NCI-H146 treated with DMSO at 0.1 percent for 48 hours (cell line): ENCODE results near the gene RAC3.

Experiments
- DNase-seq: peaks from one replicate; lab custom pipeline; 2025; ENCODE audit not compliant: unreplicated experiment; lab: John Stamatoyannopoulos, UW

Gene RAC3

GRCh38 chr17:81998691-81999438, 32.6 kb upstream of the RAC3 start:
- no peak for DNase-seq

- DNase-seq: no peak
Observed at GRCh38 chr17:81999587-81999975, 31.9 kb upstream of the RAC3 start.

GRCh38 chr17:81999976-82000802, 31.3 kb upstream of the RAC3 start:
- DNase-seq: no peak

- no peak for DNase-seq
Observed at GRCh38 chr17:82000803-82001570, 30.5 kb upstream of the RAC3 start.

GRCh38 chr17:82001571-82002056, 29.9 kb upstream of the RAC3 start:
- DNase-seq: no peak

DNA sequence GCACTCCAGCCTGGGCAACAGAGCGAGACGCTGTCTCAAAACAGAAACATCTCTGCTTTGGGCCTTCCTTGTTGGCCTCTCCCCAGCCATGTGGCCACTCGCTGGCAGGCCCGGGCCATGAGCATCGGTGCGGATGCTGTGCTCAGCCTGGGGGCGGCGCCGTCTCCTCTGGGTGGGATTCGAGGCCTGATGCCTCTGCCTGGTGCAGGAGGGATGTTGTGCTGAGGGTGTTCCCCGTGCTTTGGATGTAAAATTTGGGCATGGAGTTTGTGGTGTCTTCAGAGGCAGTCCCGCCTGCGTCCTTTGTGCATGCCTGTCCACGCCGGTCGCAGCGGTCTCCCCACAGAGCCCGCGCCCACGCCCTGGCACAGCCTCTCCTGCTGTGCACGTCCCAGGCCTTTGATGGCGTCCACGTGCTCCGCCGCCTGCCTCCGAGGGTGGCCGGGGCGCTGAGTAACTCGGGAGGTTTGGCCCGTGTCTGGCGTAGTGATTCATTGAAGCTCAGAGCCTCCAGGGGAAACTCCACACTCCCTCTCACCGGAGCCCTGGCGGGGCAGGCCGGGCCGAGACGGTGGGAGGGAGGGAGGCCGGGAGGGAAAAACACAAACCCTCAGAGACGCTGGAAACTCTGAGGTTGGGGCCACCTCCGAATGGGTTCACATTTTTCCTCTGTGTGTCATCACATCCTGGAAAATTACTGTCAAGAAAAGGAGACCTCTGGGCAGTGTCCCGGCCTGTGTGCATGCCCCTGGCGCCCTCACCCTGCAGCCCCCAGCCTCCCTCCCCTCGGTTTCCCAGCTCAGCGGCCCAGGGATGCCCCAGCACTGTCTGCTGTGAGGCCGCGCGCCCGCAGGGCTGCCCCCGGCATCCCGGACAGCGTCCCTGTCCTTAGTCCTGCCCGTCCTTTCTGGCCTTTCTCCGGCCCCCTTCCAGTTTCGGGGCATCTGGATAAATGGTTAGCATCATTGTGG, 27.8 kb upstream of the RAC3 start:
- no peak for DNase-seq

DNA sequence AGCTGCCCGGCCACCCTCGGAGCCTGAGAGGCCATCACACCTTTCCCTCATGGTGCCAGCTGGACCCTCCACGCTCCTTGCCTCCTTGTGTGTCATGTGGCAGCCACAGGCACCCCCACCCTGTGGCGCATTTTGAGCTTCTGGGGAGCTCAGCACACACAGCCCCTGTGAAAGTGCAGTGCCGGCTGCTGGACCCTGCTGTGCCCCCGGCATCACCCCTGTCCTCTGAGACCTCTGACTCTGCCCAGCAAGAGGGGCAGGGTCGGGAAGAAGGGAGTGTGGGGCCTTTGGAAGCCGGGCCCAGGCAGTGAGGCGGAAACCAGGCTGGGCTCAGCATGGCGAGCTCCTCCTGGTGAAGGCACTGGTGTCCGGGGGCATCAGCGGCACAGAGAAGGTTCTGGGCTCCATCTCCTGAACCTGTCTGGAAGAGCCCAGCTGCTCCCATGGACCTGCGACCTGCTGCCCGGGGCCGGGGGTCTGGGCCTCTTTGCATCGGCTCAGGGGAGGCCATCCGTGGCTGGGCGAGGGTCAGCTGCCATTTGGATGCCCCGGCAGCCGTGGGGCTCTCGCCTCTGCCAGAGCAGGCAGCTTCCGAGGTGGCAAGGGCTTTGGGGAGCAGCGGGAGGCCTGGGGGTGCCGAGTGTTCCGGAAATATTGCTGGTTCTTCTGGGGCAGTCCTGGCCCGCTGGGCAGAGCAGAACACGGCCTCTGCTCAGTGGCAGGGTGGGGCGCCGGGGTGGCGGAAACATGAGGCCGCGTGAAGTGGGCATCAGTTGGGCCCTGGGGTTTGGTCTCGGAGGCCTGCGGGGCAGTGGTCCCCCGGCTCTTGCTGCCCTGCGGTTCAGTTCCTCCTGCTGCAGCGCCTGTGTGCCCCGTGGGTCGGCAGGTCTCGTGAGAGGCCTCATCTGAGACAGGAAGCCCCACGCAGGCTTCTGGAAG, 26.7 kb upstream of the RAC3 start:
- no peak for DNase-seq

- no peak for DNase-seq
Observed at GRCh38 chr17:82005701-82006348, 25.7 kb upstream of the RAC3 start.

DNA sequence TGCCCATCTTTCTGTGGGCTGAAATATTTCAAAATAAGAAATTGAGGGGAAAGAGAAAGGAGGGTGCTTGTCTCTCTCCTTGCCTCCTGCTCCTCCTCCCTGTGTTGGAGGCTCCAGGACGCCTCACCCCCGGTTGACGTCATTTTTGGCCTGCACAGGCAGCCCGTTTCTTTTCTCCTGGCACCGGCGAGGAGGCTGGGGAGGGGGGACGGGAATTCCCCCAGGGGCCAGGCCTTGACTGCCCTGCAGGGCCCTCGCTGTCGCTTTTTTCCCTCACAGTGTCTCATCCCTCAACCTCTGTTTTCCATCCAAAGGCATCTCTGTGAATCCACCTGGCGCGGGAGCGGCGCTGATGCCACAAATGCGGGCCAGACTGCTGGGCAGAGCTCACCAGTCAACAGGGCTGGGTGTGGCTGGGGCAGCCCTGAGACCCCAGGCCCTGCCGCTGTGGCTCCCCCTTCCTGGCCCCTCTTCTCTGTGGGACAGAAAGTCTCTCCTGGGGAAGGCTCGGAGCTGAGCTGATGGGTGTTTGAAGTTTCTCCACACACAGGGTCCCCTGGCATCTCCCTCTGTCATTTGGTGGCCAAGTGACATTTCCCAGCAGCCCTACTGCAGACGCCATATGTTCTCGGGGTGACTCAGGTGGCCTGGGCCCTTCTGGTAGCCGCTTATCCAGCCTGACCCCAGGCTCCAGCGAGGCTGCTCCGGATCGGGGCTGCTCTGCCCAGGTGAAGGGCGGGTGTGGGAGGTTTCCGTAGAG, 24.8 kb upstream of the RAC3 start:
- no peak for DNase-seq

- no peak for DNase-seq
Observed at GRCh38 chr17:82007228-82007494, 24.3 kb upstream of the RAC3 start.

- no peak for DNase-seq
Observed at GRCh38 chr17:82007495-82008257, 23.8 kb upstream of the RAC3 start.

GRCh38 chr17:82008258-82008940, 23.1 kb upstream of the RAC3 start:
- DNase-seq: no peak

DNA sequence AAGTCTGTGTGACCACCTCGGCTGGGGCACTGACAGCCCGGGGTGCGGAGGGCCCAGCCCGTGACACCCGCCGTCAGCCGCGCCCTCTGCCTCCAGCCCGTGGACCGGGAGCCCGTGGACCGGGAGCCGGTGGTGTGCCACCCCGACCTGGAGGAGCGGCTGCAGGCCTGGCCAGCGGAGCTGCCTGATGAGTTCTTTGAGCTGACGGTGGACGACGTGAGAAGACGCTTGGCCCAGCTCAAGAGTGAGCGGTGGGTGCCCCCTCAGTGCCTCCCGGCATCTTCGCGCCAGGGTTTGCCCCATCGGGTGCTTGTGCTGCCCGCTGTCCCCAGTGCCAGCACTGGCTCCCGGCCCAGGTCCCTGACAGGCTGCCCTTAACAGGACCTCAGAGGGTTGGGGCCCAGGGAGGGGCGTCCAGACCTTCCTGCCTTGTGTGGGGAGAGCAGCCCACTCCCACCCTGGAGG, 22.5 kb upstream of the RAC3 start:
- no peak for DNase-seq

GRCh38 chr17:82009413-82009812, 22.1 kb upstream of the RAC3 start:
- DNase-seq: no peak

- DNase-seq: no peak
Observed at GRCh38 chr17:82010575-82011525, 20.6 kb upstream of the RAC3 start.
